Measurements from ENCODE around the gene IPP. TPM values are rescaled to one million over a fixed set of nuclear protein-coding genes. Genes with fewer than 3 reads are reported as not detected.
"Not testable (repeated sequence)": the region's sequence is repeated elsewhere in the genome, so short reads cannot be mapped to it uniquely, and the experiment has no call there.

The IPP gene
- total RNA-seq, 4 donors from 2014 or later: 6.4 to 8.4 (median 7.4) TPM

DNA sequence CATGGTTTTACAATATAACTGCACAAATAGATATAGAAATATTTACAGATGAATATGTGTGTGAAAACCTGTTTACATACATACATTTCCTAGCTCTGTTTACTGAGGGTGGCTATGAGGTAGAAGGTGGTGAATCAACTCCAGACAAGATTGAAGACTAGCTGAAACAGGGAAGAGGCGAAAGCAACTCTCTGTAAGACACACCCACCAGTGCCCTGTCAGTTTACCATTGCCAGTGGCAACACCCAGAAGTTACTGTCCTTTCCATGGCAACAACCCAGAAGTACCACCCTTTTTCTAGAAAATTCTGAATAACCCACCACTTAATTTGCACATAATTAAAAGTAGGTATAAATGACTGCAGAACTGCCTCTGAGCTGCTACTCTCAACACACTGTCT lies 45.8 kb downstream of the IPP start:
- 91 to 95% methylated on average over 1 of the region's 1 CpG for WGBS, 2 donors
- Histone ChIP-seq H3K4me1 (no peaks in the 10 kb centered on the region), H3K9me3 (no peaks in the 10 kb centered on the region), H3K27me3 (no peaks in the 10 kb centered on the region), H3K4me3 (no peak overlapping the region), H3K36me3 (peaks cover 0 to 59% (median 0%) of the 10 kb centered on the region in 3 donors), H3K27ac (no peak overlapping the region)
- intact Hi-C loops (cut with DNase I): no loop called here
- no peak for DNase-seq
- TF ChIP-seq, protein P1, sequence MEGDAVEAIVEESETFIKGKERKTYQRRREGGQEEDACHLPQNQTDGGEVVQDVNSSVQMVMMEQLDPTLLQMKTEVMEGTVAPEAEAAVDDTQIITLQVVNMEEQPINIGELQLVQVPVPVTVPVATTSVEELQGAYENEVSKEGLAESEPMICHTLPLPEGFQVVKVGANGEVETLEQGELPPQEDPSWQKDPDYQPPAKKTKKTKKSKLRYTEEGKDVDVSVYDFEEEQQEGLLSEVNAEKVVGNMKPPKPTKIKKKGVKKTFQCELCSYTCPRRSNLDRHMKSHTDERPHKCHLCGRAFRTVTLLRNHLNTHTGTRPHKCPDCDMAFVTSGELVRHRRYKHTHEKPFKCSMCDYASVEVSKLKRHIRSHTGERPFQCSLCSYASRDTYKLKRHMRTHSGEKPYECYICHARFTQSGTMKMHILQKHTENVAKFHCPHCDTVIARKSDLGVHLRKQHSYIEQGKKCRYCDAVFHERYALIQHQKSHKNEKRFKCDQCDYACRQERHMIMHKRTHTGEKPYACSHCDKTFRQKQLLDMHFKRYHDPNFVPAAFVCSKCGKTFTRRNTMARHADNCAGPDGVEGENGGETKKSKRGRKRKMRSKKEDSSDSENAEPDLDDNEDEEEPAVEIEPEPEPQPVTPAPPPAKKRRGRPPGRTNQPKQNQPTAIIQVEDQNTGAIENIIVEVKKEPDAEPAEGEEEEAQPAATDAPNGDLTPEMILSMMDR (IDR thresholded peaks at IDR 0.05): no peak
- TF ChIP-seq POLR2A (IDR thresholded peaks at IDR 0.05): no peak

DNA sequence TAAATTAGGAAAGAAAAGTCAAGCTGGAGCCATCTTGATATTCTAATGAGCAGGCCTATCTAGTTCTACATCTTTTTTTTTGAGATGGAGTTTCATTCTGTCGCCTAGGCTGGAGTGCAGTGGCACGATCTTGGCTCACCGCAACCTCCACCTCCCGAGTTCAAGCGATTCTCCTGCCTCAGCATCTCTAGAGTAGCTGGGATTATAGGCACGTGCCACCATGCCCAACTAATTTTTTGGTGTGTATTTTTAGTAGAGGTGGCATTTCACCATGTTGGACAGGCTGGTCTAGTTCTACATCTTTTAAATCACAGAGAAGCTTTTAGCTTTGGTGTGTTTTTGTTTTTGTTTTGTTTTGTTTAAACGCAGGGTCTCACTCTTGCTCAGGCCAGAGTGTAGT lies 55.6 kb downstream of the IPP start:
- intact Hi-C loops (cut with DNase I): no loop called here
- Histone ChIP-seq H3K4me3 (no peak overlapping the region), H3K27ac (peak overlapping the region in 1 of 4 donors; percentile 5), H3K9me3 (no peaks in the 10 kb centered on the region), H3K27me3 (no peaks in the 10 kb centered on the region), H3K36me3 (peaks cover 6 to 97% (median 34%) of the 10 kb centered on the region in 3 donors), H3K4me1 (peaks cover 0 to 5% (median 3%) of the 10 kb centered on the region in 3 donors)
- WGBS, 2 donors: 85 to 87% methylated on average over 7 of the region's 7 CpGs
- DNase-seq: no peak
- TF ChIP-seq, protein P1 (IDR thresholded peaks at IDR 0.05): no peak
- no peak for TF ChIP-seq POLR2A (IDR thresholded peaks at IDR 0.05)

DNA sequence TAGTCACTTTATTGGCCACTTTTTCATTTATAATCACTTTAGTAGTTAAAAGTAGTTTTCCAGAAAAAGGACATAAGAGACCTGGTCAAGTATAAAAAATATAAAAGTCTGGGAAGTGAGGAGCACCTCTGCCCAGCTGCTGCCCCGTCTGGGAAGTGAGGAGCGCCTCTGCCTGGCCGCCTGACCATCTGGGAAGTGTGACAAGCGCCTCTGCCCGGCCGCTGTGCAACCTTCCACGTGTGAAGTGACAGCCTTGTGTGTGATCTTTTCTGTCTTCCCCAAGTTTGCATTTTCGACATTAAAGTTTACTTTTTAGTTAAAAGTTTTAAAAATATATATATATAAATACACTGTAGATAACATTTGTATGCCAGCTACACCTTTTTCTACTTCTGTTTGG lies 56.6 kb downstream of the IPP start:
- DNase-seq; H3K9me3 ChIP-seq; H3K27me3 ChIP-seq; H3K27ac ChIP-seq; intact Hi-C loops (cut with DNase I); H3K4me3 ChIP-seq: not testable (repeated sequence)
- peaks cover 9 to 15% (median 13%) of the 10 kb centered on the region in 3 donors for H3K4me1 ChIP-seq
- peaks cover 6 to 89% (median 34%) of the 10 kb centered on the region in 3 donors for H3K36me3 ChIP-seq
- WGBS, 2 donors: 80 to 87% methylated on average over 8 of the region's 8 CpGs

DNA sequence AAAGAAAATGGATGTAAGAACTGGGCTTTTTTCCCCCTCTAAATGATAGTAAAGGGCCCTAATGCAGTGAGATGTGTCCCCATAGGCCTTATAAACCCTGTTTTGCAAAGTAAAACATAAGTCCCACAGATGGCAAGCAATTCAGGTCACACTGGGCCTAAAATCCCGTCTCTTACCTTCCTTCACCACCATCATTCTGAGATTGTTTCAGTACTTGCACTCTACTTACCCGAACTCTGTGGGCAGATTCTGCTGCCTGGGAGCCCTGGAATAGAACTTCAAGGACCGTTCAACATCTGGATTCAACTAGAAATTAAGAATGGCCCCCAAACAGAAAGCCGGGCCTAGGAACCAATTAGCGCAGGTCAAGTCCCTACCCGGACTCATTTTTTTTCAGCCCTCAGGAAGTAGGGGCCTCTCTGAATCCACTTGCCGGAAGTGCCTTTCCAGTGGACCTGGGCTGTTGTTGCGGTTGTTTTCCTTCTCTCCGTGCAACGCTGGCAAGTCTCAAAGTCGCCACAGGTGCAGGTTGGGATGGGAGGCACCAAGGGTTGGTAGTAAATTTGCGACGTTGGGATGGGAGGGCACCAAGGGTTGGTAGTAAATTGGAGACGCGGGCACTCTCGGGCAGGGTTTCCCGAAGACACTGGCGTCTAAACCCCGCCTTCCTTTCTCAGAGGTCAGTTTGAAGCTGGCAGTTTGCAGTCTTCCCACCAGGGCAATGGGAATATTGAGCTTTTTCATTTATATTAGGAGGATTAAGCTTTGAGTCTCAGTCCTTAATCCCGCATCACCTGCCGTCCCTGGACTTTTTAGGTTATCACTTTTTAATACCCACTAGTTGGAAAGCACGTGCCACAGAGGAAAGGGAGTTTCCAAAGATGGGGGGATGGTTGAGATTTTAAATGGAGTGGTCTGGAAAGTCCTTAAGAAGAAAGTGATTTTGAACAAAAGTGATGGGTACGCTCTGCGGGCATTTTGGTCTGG lies 62.4 kb downstream of the IPP start, which contains the start of gene TMEM69:
TMEM69 (plus strand) TSS at position 428 of the 987 bp plus-strand sequence. CDS start 2,888 bp downstream, outside the sequence.
- H3K4me1 ChIP-seq: peaks cover 21 to 47% (median 23%) of the 10 kb centered on the region in 3 donors
- H3K9me3 ChIP-seq: no peaks in the 10 kb centered on the region
- H3K4me3 ChIP-seq: peak within 1 kb of the TSS; percentile 84 to 88 (median 86)
- peak within 1 kb of the TSS; percentile 96 to 99 (median 98) for H3K27ac ChIP-seq
- peaks cover 0 to 35% (median 7%) of the 10 kb centered on the region in 3 donors for H3K36me3 ChIP-seq
- peak; percentile 51 for DNase-seq
- TF ChIP-seq, protein P1 (IDR thresholded peaks at IDR 0.05): peak in 4 of 6 experiments; percentile 5 to 49 (median 30)
- peak in 1 of 4 donors; percentile 20 for TF ChIP-seq POLR2A (IDR thresholded peaks at IDR 0.05)
- 1% methylated on average over 12 to 24 of the region's 24 CpGs for WGBS, 2 donors
- intact Hi-C loops (cut with DNase I): no loop called here
- no peaks in the 10 kb centered on the region for H3K27me3 ChIP-seq

DNA sequence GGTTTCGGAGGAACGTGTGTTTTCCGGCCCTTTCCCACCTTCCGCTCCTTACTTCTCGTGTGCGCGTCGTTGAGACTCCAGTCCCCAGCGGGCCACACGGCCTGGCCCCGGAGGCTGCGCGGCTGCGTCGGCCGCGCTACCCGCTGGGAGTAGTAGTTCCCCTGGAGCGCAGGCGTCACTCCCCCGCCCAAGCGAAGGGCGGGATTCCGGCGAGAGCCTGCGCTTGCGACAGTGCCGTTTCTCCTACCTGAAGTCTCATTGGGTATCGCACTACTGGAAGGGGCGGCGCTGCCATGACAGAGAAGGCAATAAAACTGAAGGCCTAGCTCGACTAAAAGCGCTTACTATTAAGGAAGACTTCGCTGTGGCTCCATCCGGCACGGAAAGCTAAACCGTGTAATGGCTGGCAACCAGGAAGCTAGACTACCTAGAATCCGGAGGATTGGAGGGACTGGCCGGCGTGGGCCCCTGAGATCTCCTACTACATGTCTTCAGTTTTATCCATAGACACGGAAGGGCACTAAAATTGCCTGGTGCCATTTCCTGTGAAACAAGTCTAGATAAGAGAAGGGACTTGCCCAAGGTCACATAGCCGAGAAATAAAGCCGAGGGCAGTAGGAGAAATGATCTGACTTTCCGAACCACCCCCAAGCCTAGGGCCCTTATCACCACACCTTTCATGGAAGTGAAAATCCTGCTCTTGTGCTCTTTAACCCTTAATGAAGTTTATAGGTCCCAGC lies 63.3 kb downstream of the IPP start:
- intact Hi-C loops (cut with DNase I): no loop called here
- WGBS, 2 donors: 1 to 4% methylated on average over 12 to 21 of the region's 44 CpGs
- no peaks in the 10 kb centered on the region for H3K27me3 ChIP-seq
- H3K27ac ChIP-seq: peak overlapping the region; percentile 96 to 99 (median 98)
- H3K4me1 ChIP-seq: peaks cover 21 to 56% (median 28%) of the 10 kb centered on the region in 3 donors
- H3K9me3 ChIP-seq: no peaks in the 10 kb centered on the region
- peak; percentile 87 for DNase-seq
- H3K4me3 ChIP-seq: peak overlapping the region; percentile 84 to 88 (median 86)
- peak in 3 of 4 donors; percentile 86 to 89 (median 88) for TF ChIP-seq POLR2A (IDR thresholded peaks at IDR 0.05)
- TF ChIP-seq, protein P1 (IDR thresholded peaks at IDR 0.05): no peak
- H3K36me3 ChIP-seq: peaks cover 0 to 27% (median 7%) of the 10 kb centered on the region in 3 donors
